ENCODE results near the gene OR52I2.

Gene OR52I2

GRCh38 chr11:4581443-4581842 lies at the start of gene OR52I2:
Gene OR52I2 (plus strand): TSS chr11:4581743.
- no peak for DNase-seq

- DNase-seq: peak; percentile 40
Observed at GRCh38 chr11:4539603-4540219, 41.8 kb upstream of the OR52I2 start.

GRCh38 chr11:4541071-4541470 lies 40.5 kb upstream of the OR52I2 start:
- no peak for DNase-seq

GRCh38 chr11:4543561-4543960 lies 38.0 kb upstream of the OR52I2 start:
- no peak for DNase-seq

GRCh38 chr11:4544891-4545290 lies 36.7 kb upstream of the OR52I2 start, which contains the start of gene OR52M1:
Gene OR52M1 (plus strand): TSS chr11:4545191. CDS start chr11:4545191, 0 bp downstream.
- DNase-seq: no peak

- no peak for DNase-seq
Observed at GRCh38 chr11:4546878-4547277, 34.7 kb upstream of the OR52I2 start.

- no peak for DNase-seq
Observed at GRCh38 chr11:4547416-4547815, 34.1 kb upstream of the OR52I2 start.

GRCh38 chr11:4551346-4551979 lies 30.1 kb upstream of the OR52I2 start:
- DNase-seq: no peak

- DNase-seq: no peak
Observed at GRCh38 chr11:4559527-4560440, 21.8 kb upstream of the OR52I2 start.

- DNase-seq: no peak
Observed at GRCh38 chr11:4560467-4560866, 21.1 kb upstream of the OR52I2 start.

- DNase-seq: no peak
Observed at GRCh38 chr11:4565371-4565770, 16.2 kb upstream of the OR52I2 start.

GRCh38 chr11:4569075-4569474 lies 12.5 kb upstream of the OR52I2 start:
- no peak for DNase-seq

- no peak for DNase-seq
Observed at GRCh38 chr11:4576880-4577279, 4.7 kb upstream of the OR52I2 start.

- DNase-seq: peak; percentile 8
Observed at GRCh38 chr11:4577761-4578160, 3.8 kb upstream of the OR52I2 start.

- DNase-seq: no peak
Observed at GRCh38 chr11:4578624-4579023, 2.9 kb upstream of the OR52I2 start.

GRCh38 chr11:4580124-4580523 lies 1.4 kb upstream of the OR52I2 start:
- no peak for DNase-seq

- DNase-seq: no peak
Observed at GRCh38 chr11:4589017-4589416, 7.5 kb downstream of the OR52I2 start.

- DNase-seq: no peak
Observed at GRCh38 chr11:4593739-4594138, 12.2 kb downstream of the OR52I2 start, which contains the start of gene OR52I1. Gene OR52I1 (plus strand): TSS chr11:4594039. CDS start chr11:4594039, 0 bp downstream.

- DNase-seq: no peak
Observed at GRCh38 chr11:4605057-4605456, 23.5 kb downstream of the OR52I2 start.

GRCh38 chr11:4606231-4607015 lies 24.9 kb downstream of the OR52I2 start:
- peak; percentile 60 for DNase-seq

GRCh38 chr11:4607096-4607495 lies 25.6 kb downstream of the OR52I2 start:
- peak; percentile 46 for DNase-seq

- DNase-seq: peak; percentile 96
Observed at GRCh38 chr11:4607781-4608666, 26.5 kb downstream of the OR52I2 start, which contains the start of gene TRIM68. Gene TRIM68 (minus strand): TSS chr11:4608231. CDS start chr11:4605504, 2,727 bp downstream.

Data from NCI-H69 (cell line).